ENCODE data around the gene GTF3C2.

Gene GTF3C2

DNA sequence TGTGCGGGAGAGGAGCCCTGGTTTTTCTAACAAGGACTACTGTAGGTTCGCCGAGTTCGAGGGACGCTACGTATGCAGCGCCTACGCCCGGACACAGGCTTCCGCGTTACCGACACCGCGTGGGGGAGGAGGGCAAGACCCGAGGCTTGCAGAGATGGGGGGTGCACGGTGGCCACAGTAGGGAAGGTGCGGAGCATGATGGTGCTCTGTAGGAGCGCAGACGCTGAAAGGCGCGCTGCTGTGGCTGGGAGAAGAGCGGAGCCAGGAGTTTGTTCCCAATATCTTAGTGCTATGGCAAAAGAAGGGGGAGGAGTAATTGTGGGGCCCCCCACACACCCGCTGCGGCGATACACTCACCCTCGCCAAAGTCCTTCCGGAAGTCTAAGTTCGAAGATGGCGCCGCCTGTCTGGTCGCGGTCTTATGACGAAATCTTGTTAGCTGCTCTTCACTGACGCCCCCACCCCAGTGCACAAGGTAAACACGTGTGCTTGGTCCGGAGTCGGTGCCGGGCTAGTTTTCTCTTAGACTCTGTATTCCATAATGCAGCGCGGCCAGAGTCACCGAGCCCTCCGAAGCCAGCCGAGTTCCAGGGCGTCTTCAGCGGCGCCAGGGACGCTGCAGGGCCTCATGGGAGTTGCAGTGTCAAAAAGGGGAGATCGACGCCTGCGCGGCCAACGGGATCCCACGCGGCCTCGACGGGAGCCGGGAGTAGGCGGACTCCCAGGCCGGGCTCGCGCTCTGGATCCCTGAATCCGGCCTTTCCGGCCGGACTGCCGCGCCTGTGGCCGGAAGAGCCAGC lies at the start of gene GTF3C2:
TSS of gene GTF3C2 (minus strand) at position 383 of the 800 bp plus-strand sequence. CDS start 13,210 bp downstream, outside the sequence.
- DNase-seq, result peak; percentile 95

- DNase-seq, result no peak
Measured at GRCh38 chr2:27400348-27401135, 44.0 kb upstream of the GTF3C2 start.

- DNase-seq, result no peak
Measured at GRCh38 chr2:27398962-27399361, 42.4 kb upstream of the GTF3C2 start.

DNA sequence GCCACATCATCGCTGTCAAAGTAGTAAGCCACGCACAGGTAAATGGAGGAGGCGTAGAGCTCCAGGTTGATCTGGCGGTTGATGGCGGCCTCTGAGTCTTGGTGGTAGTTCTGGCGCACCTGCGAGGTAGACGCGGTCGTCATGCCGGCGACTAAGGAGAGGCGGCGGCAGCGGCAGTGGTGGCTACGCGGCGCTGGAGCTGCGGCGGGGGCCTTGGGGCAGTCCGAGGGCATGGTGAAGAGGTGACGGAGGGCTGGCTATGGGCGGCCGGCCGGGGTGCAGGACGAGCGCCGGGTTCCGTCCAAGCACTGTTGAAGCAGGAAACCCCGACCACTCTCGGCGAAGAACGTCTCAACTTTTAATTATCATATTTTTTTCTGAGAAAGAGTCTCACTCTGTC lies 36.7 kb upstream of the GTF3C2 start:
- DNase-seq, result no peak

DNA sequence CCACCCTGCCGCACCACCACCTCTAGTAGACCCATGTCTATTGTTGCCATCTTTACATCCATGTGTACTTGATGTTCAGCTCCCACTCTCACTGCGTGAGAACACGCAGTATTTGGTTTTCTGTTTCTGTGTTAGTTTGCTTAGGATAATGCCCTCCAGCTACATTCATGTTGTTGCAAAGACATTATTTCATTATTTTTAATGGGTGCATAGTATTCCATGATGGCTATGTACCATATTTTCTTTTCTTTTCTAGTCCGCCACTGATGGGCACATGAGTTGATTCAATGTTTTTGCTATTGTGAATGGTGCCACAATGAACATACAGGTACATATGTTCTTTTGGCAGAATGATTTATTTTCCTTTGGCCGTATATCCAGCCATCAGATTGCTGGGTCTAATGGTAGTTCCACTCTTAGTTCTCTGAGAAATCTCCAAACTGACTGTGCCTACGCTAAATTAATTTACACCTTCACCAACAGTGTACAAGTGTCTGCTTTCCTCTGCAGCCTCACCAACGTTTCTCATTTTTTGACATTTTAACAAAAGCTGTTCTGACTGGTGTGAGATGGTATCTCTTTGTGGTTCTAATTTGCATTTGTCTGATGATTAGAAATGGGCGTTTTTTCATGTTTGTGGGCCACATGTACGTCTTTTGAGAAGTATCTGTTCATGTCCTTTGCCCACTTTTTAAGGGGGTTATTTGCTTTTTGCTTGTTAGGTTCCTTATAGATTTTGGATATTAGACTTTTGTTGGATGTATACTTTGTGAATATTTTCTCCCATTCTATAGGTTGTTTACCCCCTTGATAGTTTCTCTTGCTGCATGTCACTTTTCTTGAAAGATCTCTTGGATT lies 34.5 kb upstream of the GTF3C2 start:
- no peak for DNase-seq

GRCh38 chr2:27381577-27382181 lies 25.1 kb upstream of the GTF3C2 start:
- DNase-seq, result no peak

DNA sequence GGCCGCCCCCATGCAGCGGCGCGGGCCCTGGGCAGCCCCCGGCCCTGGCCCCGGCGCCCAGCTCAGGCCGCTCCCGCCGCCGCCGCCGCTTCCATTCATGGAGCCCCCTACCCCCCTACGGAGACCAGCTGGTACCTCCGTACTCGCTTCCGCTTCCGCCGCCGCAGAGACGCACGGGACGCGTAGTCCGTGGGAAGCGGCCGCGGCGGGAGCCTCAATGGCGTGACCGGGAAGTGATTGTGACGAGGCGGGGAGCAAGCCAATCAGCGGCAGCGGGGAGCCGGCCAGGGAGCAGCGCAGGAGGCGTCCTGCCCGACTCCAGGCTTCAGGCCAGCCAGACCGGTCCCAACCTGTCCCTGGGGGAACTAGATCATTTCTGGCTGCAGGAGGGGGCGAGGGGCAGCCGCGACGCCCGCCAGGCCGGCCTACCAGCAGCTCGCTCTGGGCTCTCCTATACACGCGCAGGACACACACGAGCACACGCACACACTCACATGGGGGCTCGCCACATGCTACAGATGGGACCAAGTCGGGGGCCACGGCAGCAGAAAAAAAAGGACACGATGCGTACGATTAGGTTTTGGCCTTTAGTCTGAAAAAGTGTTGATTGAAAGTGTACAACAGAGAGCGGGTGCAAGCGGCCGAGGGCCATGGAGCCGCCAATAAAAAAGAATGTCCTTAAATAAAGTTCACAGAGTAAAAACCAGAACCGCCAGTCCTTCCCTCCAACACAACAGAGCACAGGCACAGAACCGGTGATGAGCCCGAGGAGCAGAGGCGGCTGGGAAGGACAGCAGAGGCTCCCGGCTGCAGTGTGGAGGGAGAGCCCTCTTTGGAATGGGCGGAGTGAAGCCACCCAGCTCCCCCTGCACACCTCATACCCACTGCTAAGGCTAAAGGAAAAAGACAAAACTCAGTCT lies 24.3 kb upstream of the GTF3C2 start, which contains the start of gene ZNF513:
TSS of gene ZNF513 (minus strand) at position 109 of the 920 bp plus-strand sequence. CDS start 208 bp downstream, outside the sequence.
- peak; percentile 97 for DNase-seq

GRCh38 chr2:27379836-27380625 lies 23.5 kb upstream of the GTF3C2 start:
- peak; percentile 55 for DNase-seq

GRCh38 chr2:27379383-27379835 lies 22.8 kb upstream of the GTF3C2 start:
- no peak for DNase-seq

- no peak for DNase-seq
Measured at GRCh38 chr2:27378809-27379290, 22.3 kb upstream of the GTF3C2 start.

GRCh38 chr2:27378096-27378808 lies 21.7 kb upstream of the GTF3C2 start:
- no peak for DNase-seq

DNA sequence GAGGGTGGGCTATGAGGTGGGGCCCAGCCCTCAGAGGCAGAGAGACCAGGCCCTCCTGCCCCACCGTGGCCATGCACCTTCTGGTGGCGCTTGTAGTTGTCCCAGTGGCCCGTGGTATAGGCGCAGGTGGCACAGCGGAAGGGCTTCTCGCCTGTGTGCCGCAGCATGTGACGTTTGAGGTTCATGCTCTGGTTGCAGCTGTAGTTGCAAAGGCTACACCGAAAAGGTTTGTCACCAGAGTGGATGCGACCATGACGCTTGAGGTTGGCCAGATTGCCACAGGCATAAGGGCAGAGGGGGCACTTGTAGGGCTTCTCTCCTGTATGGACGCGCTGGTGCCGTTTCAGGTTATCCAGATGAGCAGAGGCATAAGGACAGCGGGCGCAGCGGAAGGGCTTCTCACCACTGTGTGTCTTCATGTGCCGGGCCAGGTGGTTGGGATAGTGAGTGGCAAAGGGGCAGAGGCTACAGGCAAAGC lies 21.1 kb upstream of the GTF3C2 start:
- no peak for DNase-seq

DNA sequence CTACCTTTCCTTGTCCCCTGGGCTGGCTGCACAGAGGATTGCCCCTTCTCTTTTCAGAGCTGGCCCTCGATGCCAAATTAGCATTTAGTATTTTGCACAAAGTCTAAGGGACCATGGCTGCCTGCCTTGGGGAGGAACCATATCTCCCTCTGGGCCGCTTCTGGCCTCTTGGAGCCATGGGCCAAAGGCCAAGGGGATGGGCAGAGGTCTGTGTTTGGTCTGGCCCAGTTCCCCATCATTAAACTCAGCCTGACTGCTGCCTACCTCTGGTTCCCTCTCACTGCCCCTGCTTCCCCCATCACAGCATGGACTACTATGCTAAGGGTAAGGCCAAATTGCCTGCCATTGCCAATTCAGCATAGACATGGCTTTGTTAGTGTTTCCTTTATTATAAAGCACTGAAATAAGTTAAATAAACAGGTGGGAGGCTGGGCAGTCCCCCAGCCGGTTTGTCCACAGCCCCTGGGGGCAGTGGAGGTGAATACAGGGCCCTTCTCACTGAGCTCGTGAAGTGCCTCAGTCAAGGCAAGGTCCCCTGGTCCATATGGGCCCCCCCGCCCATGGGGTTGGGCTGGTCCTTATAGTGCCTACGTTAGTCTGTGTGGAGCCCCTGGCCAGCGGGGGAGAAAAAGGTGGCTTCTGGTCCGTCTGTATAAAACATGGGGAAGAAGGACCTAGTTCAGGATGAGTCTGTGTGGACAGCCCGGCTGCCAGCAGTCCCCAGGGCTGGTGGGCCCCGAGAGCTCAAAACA lies 20.5 kb upstream of the GTF3C2 start:
- DNase-seq, result no peak

GRCh38 chr2:27376151-27376865 lies 19.7 kb upstream of the GTF3C2 start:
- no peak for DNase-seq

DNA sequence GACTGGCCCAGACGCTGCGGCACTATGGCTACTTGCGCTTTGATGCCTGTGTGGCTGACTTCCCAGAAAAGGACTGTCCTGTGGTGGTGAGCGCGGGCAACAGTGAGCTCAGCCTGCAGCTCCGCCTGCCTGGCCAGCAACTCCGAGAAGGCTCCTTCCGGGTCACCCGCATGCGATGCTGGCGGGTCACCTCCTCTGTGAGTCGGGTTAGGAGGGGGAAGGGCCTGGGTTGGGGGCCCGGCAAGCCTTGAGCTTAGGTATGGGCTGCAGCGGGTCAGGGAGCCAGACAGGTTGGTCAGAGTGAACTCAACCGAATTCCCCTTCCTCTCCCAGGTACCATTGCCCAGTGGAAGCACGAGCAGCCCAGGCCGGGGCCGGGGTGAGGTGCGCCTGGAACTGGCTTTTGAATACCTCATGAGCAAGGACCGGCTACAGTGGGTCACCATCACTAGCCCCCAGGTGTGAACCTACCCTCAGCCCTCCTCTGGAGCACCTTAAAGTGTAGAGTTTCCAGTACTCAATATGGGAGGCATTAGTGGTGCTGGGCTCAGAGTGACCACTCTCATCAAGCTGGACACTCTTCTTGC lies 19.0 kb upstream of the GTF3C2 start:
- no peak for DNase-seq

DNA sequence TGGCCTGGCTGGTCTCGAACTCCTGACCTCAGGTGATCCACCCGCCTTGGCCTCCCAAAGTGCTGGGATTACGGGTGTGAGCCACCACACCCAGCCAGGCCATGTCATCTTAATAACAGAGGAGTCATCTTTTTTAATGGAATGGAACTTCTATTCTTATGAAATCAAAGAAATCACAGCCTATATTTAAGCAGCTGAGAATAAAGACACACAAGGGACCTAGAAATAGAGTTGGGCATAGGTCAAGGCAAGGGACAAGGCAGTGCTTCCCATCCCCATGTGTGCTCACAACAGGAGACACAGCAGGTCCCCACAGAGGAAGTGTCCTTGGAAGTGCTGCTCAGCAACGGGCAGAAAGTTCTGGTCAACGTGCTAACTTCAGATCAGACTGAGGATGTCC lies 17.0 kb upstream of the GTF3C2 start:
- no peak for DNase-seq

- no peak for DNase-seq
Measured at GRCh38 chr2:27372937-27373336, 16.4 kb upstream of the GTF3C2 start.
